ENCODE data around the gene TMEM39B. TPM values are rescaled to one million over a fixed set of nuclear protein-coding genes. Genes with fewer than 3 reads are reported as not detected.
"Not testable (repeated sequence)": the region's sequence is repeated elsewhere in the genome, so short reads cannot be mapped to it uniquely, and the experiment has no call there.

The TMEM39B gene
- total RNA-seq, 1 donor from 2014 or later = 18.4 TPM

DNA sequence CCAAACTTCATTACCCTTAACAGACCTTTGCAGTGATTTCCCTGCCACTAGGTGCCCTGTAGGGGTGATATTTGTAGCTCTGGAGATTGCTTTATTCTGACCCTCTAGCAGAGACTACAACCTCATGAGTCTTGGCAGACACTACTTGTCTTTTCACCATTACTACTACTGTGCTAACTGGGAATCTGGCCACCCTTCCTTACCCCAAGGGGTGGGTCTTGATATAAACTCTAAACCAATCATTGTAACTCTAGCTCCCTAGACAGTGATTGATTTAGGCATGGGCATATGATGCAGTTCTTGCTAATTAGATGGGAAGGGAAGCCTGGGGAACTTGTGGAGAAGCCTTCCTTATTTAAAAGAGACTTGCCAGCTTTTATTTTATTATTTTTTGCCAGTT, 39.0 kb downstream of the TMEM39B start:
- DNase-seq (ENCODE audit: low spot score) = no peak

DNA sequence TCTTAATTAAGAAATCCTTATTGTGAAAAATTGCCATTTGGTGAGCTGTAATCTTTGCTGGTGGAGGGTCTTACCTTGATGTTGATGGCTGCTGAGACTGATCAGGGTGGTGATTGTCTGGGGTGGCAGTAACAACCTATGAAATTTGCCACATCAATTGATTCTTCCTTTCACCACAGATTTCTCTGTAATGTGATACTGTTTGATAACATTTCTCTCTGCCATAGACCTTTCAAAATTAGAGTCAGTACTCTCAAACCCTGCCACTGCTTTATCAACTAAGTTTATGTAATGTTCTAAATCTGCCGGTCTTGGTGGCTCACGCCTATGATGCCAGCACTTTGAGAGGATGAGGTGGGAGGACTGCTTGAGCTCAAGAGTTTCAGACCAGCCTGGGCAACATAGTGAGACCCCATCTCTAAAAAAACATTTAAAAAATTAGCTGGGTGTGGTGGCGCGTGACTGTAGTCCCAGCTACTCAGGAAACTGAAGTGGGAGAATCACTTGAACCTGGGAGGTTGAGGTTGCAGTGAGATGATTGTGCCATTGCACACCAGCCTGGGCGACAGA, 40.2 kb downstream of the TMEM39B start:
- no peak for DNase-seq (ENCODE audit: low spot score)

DNA sequence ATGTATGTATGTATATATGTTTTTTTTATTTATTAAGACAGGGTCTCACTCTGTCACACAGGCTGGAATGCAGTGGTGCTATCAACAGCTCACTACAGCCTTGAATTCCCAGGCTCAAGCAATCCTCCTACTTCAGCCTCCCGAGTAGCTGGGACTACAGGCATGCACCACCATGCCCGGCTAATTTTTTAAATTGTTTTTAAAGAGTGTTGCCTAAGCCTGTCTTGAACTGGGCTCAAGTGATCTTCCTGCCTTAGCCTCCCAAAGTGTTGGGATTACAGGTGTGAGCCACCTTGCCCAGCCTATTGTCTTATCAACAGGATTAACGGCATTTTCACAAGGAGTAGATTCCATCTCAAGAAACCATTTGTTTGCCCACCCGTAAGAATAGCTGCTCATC, 40.7 kb downstream of the TMEM39B start:
- not testable (repeated sequence) for DNase-seq (ENCODE audit: low spot score)

DNA sequence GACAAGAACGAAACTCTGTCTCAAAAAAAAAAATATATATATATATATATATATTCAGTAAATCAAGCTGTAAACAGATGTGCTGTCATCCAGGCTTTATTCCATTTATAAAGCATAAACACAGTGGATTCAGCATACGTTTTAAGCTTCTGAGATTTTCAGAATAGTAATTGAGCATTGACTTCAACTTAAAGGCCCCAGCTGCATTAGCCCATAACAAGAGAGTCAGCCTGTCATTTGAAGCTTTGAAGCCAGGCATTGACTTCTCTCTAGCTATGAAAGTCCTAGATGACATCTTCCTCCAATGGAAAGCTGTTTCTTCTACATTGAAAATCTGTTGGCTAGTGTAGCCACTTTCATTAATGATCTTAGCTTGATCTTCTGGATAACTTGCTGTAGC, 41.7 kb downstream of the TMEM39B start:
- DNase-seq (ENCODE audit: low spot score) = no peak

DNA sequence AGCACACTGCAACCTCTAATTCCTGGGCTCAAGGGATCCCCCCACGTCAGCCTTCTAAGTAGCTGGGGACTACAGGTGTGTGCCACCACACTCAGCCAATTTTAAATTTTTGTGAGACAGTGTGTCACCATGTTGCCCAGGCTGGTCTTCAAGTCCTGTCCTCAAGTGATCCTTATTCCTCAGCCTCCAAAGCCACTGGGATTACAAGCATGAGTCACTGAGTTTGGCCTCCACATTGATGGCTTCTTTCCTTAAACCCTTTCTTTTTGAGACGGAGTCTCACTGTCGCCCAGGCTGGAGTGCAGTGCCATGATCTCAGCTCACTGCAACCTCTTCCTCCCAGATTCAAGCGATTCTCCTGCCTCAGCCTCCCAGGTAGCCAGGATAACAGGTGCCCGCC, 42.8 kb downstream of the TMEM39B start:
- DNase-seq (ENCODE audit: low spot score) = no peak

DNA sequence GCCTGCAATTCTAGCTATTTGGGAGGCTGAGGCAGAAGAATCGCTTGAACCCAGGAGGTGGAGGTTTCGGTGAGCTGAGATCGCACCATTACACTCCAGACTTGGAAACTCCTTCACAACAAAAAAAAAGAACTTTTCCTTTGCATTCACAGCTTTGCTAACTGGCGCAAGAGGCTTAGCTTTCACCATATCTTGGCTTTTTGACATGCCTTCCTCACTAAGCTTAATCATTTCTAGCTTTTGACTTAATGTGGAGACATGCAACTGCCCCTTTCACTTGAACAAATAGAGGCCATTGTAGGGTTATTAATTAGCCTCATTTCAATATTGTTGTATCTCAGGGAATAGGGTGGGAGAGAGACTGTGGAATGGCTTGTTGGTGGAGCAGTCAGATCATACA, 43.8 kb downstream of the TMEM39B start:
- no peak for DNase-seq (ENCODE audit: low spot score)

DNA sequence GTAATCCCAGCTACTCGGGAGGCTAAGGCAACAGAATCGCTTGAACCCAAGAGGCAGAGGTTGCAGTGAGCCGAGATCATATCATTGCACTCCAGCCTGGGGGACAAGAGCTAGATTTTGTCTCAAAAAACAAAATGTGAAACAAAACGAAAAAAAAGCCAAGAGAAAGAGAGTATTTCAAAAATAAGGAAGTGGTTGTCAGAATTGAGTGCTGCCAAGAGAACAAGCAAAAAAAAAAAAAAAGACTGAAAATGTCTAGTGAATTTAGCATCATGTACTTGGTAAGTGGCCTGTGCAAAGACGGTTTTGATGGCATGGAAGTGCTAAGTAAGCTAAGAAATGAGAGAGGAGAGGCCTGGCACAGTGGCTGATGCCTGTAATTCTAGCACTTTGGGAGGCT, 49.4 kb downstream of the TMEM39B start:
- no peak for DNase-seq (ENCODE audit: low spot score)

DNA sequence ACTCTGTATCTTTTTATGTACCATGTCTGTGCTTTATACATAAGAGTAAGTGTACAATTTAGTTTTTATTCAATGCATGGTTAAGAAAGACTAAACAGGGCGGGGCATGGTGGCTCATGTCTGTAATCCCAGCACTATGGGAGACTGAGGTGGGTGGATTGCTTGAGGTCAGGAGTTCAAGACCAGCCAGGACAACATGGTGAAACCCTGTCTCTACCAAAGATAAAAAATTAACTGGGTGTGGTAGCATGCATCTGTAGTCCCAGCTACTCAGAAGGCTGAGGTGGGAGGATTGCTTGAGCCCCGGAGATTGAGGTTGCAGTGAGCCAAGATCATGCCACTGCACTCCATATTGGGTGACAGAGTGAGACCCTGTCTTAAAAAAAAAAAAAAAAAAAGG, 50.6 kb downstream of the TMEM39B start:
- not testable (repeated sequence) for DNase-seq (ENCODE audit: low spot score)

DNA sequence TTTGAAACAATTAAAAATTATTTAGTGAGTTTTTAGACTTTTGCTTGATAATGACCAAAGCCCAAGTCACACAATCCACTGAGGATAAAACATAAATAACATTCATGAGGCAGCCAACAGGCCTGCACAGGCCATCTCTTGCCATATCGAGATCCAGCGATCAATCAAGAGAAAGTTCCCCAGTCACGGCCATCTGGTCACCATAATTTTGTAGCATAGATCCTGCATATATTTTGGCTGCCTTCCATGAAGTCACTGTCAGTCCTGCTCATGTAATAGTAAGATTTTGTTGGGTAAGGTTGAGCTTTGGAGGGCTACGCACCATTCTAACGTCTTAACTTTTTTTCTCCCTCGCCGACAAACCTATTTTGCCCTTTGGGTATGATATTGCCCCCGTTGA, 52.6 kb downstream of the TMEM39B start:
- no peak for DNase-seq (ENCODE audit: low spot score)

DNA sequence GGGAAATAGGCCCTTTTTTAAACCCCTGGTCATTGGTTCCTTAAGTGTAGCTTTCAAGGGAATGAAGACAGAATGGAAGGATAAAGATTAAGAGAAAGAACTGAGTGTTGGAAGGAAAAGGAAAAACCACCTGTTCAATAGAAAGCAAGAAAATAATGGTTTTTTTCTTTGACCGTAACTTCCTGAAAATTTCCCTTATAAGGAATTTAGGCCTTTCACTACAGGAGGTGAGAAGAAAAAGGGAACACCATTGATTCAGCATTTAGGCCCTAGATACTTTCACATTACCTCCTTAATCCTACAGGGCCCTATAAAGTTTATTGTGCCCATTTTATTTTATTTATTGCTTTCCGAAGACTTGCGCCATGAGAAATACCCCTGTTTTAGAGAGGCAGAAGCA, 54.0 kb downstream of the TMEM39B start:
- DNase-seq (ENCODE audit: low spot score) = no peak

DNA sequence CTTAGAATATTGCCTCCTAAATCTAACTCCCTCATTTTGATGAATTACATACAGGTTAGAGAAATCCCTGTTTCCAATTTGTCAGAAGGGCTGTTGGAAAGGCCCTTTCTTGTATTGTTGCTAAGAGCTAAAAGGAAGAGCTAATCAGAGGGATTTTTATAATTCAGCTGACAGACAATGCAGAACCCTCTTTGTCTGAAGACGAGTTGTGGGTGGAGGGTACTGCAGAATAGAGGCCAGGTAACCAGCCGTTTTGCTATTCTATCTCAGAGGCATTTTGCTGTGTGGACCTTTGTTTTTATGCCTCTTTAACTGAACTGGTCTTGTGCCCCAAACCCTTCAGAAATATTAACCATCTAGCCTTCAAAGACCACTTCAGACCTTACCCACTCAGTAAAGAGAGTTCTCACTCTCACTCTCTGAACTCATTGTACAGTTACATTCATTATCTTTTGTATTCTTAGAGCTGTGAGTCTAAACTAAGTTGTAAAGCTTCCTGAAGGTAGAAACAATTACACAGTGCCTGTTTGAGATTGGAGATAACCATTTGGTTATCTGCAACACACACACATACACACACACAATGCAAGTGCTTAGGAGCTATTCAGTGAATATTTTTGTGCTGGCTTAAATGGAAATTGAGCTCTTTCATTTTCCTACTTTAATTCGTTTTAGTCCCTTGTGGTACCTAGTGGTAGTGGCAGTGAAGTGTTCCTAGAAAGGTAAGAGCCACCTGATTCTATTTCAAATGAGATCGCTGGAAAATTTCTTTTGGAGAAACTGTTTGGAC, 54.9 kb downstream of the TMEM39B start:
- no peak for DNase-seq (ENCODE audit: low spot score)

DNA sequence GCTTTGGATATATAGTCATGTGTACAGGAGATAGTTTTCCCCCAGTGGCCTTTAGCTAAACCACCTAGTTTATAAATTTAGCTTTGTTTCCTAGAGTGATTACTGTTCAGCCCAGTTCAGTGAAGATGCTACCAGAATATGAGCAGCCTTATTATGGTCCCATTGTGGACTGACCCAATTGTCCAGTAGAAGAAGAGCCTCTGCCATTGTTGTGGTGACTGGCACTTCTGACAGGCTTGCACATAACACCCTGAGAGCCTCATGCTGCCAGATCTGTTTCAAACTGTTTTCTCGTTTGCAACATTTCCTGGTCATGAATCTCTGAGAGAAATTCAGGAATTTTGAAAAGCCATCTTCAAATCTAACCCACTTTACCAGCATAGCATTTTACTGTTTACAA, 55.7 kb downstream of the TMEM39B start:
- no peak for DNase-seq (ENCODE audit: low spot score)

DNA sequence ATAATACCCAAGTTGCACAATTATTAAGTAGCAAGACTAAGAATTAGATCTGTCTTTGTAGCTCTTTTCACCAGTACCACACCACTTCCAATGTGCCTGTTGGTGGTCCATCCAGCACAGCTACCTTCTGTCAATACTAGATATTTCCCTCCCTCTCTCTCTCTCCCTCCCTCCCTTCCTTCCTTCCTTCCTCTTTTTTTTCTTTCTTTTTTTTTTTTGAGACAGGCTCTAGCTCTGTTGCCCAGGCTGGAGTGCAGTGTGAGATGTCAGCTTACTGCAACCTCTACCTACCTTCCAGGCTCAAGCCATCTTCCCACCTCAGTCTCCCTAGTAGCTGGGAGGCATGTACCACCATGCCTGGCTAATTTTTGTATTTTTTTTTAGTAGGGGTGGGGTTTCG, 56.2 kb downstream of the TMEM39B start:
- no peak for DNase-seq (ENCODE audit: low spot score)

DNA sequence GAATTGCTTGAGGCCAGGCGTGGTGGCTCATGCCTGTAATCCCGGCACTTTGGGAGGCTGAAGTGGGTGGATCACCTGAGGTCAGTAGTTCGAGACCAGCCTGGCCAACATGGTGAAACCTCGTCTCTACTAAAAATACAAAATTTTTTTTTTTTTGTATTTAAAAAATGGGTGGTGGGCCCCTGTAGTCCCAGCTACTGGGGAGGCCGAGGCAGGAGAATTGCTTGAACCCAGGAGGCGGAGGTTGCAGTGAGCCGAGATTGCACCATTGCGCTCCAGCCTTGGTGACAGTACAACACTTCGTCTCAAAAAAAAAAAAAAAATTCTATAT, 61.2 kb downstream of the TMEM39B start:
- DNase-seq (ENCODE audit: low spot score) = not testable (repeated sequence)

DNA sequence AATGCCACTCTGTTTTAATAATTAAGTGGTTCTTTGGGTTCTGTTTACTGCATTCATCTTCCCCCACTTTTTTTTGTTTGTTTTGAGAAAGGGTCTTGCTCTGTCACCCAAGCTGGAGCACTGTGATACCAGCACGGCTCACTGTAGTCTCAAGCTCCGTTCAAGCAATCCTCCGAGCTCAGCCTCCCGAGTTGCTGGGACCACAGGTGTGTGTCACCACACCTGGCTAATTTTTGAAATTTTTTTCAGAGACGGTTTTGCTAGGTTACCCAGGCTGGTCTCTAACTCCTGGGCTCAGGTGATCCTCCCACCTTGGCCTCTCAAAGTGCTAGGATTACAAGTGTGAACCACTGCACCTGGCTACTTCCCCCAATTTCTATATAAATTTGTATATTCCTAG, 64.4 kb downstream of the TMEM39B start:
- no peak for DNase-seq (ENCODE audit: low spot score)

DNA sequence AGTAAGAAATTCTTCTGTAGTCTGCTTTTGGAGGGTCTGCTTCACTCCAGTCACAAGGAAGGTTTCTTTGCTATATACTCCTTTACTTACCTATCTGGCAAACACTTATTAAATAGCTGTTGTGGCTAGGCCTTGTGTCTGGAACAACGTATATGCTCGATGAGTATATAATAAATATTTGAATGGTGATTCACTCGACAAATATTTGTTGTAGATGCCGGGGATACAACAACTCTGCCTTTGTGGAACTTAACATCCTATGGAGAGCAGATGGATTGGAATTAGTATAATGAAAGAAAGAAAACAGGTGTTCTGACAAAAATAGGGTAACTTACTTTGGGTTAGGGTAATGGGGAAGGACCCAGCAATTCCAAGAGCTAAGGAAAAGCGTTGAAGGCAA, 66.2 kb downstream of the TMEM39B start:
- DNase-seq (ENCODE audit: low spot score) = no peak

DNA sequence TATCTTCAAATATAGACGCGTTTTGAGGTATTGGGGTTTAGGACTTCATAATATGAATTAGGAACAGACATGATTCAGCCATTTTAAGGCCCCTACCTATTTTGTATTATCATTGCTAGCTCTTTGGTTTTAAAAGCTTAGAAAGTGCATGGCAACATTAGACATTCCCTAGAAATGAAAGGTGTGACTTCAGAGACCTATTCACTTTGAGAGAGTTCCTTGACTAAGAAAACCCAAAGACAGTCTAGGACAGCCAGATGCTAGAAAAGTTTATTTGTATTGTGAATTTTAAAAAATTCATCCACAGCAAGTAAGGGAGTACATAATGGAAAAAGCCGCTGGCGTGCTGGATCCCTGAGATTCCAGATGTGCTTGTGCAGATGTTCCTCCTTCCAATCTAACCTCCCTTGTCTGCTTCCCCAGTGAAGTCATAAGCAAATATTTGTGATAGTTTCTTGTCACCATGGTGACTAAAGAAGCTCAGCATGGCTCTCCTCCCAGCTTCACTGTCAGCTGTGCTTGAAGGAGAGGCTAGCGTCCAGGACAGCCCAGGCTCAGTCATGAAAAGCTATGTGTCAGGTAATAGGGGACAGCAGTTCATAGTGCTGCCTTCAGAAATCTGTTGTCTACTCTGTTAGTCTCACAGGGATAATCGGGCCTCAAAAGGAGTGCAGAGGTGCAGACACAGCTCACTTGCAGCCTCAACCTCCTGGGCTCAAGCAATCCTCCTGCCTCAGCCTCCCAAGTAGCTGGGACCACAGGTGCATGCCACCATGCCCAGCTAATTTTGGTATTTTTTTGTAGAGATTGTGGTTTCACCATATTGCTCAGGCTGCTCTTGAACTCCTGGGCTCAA, 69.9 kb downstream of the TMEM39B start:
- peak; percentile 27 for DNase-seq (ENCODE audit: low spot score)

DNA sequence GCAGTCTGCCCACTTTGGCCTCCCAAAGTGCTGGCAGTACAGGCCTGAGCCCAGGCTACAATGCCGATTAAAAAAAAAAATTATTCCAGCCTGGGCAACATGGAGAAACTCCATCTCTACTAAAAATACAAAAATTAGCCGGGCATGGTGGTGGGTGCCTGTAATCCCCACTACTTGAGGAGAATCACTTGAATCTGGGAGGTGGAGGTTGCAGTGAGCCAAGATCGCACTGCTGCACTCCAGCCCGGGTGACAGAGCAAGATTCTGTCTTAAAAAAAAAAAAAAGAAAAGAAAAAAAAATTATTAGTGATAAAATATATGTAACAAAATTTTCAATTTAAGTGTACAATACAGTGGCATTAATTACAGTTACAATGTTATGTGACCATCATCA, 70.6 kb downstream of the TMEM39B start:
- DNase-seq (ENCODE audit: low spot score) = not testable (repeated sequence)

DNA sequence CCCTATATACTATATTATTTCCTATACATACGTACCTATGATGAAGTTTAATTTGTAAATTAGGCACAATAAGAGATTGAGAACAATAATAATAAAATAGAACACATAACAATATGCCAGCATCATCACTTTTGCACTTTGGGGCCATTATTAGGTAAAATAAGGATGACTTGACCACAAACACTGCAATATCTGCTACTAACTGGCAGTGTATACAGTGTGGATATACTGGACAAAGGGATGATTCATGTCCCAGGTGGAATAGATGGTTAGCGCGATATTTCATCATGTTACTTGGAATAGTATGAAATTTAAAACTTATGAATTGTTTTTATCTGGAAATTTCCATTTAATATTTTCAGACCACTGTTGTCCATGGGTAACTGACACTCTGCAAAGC, 71.3 kb downstream of the TMEM39B start:
- no peak for DNase-seq (ENCODE audit: low spot score)

DNA sequence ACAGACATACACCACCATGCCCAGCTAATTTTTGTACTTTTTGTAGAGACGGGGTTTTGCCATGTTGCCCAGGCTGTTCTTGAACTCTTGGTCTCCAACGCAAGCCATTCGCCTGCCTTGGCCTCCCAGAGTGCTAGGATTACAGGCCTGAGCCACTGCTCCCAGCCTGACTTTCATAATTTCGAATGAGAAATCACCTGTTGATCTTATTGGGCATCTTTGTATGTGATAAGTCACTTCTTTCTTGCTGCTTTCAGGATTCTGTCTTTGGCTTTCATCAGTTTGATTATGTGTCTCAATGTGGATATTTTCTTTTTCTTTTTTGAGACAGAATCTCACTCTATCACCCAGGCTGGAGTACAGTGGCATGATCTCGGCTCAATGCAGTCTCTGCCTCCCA, 75.1 kb downstream of the TMEM39B start:
- not testable (repeated sequence) for DNase-seq (ENCODE audit: low spot score)

DNA sequence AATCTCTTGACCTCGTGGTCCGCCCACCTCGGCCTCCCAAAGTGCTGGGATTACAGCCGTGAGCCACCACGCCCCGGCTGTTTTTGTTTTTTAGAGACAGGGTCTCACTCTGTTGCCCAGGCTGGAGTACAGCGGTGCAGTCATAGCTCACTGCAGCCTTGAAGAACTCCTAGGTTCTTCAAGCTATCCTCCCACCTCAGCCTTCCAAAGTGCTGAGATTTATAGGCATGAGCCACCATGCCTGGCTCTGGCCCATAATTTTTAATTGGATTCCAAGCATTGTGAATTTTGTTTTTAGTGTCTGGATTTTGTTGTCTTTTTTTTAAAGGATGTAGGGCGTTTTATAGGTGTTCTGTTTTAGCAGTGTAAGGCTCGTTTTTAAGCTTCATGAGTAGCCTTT, 78.1 kb downstream of the TMEM39B start:
- no peak for DNase-seq (ENCODE audit: low spot score)

DNA sequence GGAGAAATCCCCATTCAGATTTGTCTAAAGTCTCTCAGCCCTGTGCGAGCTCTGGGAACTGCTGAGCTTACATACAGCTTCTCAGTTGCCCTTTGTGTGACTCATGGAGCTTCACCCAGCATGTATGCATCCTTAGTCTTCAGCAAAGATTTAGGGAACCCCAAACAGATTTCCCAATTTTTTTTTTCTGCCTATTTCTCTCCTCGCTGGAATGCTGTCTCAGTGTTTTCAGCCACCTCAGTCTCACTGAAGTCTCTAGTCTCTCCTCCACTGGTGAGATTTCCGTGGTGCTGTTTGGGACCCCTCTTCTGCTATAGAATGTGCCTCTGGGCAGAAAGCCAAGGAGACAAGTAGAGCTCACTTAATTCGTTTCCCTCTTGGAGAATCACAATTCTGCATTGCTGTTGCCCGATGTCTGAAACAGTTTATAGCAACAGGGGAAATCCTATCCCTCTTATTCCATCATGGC, 78.6 kb downstream of the TMEM39B start:
- no peak for DNase-seq (ENCODE audit: low spot score)

Measured in mucosa of gallbladder (tissue), 1 donor.